NCI-H748 treated with DMSO at 0.1 percent for 48 hours (cell line): ENCODE results near the gene CYBB.

Source experiments
- DNase-seq: peaks from one replicate; lab custom pipeline; 2025; lab: John Stamatoyannopoulos, UW

CYBB gene

GRCh38 chrX:37786624-37787422 is 7.0 kb downstream of the CYBB start:
- no peak for DNase-seq

- no peak for DNase-seq
These were observed 7.6 kb downstream of the CYBB start for GRCh38 chrX:37787423-37787869.

- no peak for DNase-seq
These were observed 16.5 kb downstream of the CYBB start for GRCh38 chrX:37796310-37796709.

- no peak for DNase-seq
These were observed 16.9 kb downstream of the CYBB start for GRCh38 chrX:37796805-37797204.

- DNase-seq = no peak
These were observed 20.1 kb downstream of the CYBB start for GRCh38 chrX:37799936-37800335.

GRCh38 chrX:37800717-37801116 is 20.9 kb downstream of the CYBB start:
- DNase-seq = no peak

- no peak for DNase-seq
These were observed 22.2 kb downstream of the CYBB start for GRCh38 chrX:37802028-37802427.

- DNase-seq = no peak
These were observed 23.2 kb downstream of the CYBB start for GRCh38 chrX:37803057-37803456.

- DNase-seq = no peak
These were observed 30.1 kb downstream of the CYBB start for GRCh38 chrX:37809970-37810369.

- DNase-seq = no peak
These were observed 32.3 kb downstream of the CYBB start for GRCh38 chrX:37812110-37812509.

GRCh38 chrX:37813570-37813969 is 33.7 kb downstream of the CYBB start:
- no peak for DNase-seq

GRCh38 chrX:37815366-37815765 is 35.5 kb downstream of the CYBB start:
- no peak for DNase-seq

- DNase-seq = no peak
These were observed 36.9 kb downstream of the CYBB start for GRCh38 chrX:37816766-37817165.

GRCh38 chrX:37817176-37817575 is 37.3 kb downstream of the CYBB start:
- DNase-seq = no peak

- DNase-seq = no peak
These were observed 37.7 kb downstream of the CYBB start for GRCh38 chrX:37817579-37817978.

- DNase-seq = no peak
These were observed 38.2 kb downstream of the CYBB start for GRCh38 chrX:37818031-37818430.

GRCh38 chrX:37820646-37821045 is 40.8 kb downstream of the CYBB start:
- DNase-seq = no peak

- DNase-seq = no peak
These were observed 44.8 kb downstream of the CYBB start for GRCh38 chrX:37824491-37825214.

- DNase-seq = no peak
These were observed 45.5 kb downstream of the CYBB start for GRCh38 chrX:37825215-37825842.

GRCh38 chrX:37829721-37830120 is 49.9 kb downstream of the CYBB start:
- no peak for DNase-seq

- DNase-seq = no peak
These were observed 50.5 kb downstream of the CYBB start for GRCh38 chrX:37830371-37830770.

- no peak for DNase-seq
These were observed 55.1 kb downstream of the CYBB start for GRCh38 chrX:37834937-37835336.

- DNase-seq = no peak
These were observed 61.1 kb downstream of the CYBB start for GRCh38 chrX:37840931-37841330.
